Central memory CD4-positive, alpha-beta T cell (primary cell): ENCODE measurements around the gene HECTD1.
"Not testable (repeated sequence)": the region's sequence is repeated elsewhere in the genome, so short reads cannot be mapped to it uniquely, and the experiment has no call there.

Experiments
- DNase-seq: peaks from one replicate; pipeline ENCODE4 v3.0.0; 2022

Gene HECTD1

DNA sequence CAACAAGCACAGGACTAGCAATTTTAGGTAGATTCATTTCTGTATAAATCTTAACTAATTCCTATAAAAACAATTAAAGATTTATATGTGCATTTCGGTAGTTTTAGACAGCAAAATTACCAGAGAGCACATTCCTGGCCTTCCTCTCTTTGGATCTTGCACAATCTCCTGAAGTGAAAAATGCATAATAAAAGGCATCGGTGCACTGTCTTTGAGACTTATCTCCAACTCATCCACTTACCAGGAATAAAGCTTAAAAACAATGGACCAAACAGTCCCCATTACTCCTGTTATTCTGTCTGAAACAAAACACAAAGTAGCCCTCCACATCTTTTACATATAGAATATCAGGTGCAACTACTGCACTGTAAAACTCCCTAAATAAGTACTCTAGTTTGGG lies 69.3 kb downstream of the HECTD1 start:
- no peak for DNase-seq

- no peak for DNase-seq
These were observed 70.2 kb downstream of the HECTD1 start for GRCh38 chr14:31137214-31137889.

GRCh38 chr14:31133133-31133532 lies 74.5 kb downstream of the HECTD1 start:
- no peak for DNase-seq

DNA sequence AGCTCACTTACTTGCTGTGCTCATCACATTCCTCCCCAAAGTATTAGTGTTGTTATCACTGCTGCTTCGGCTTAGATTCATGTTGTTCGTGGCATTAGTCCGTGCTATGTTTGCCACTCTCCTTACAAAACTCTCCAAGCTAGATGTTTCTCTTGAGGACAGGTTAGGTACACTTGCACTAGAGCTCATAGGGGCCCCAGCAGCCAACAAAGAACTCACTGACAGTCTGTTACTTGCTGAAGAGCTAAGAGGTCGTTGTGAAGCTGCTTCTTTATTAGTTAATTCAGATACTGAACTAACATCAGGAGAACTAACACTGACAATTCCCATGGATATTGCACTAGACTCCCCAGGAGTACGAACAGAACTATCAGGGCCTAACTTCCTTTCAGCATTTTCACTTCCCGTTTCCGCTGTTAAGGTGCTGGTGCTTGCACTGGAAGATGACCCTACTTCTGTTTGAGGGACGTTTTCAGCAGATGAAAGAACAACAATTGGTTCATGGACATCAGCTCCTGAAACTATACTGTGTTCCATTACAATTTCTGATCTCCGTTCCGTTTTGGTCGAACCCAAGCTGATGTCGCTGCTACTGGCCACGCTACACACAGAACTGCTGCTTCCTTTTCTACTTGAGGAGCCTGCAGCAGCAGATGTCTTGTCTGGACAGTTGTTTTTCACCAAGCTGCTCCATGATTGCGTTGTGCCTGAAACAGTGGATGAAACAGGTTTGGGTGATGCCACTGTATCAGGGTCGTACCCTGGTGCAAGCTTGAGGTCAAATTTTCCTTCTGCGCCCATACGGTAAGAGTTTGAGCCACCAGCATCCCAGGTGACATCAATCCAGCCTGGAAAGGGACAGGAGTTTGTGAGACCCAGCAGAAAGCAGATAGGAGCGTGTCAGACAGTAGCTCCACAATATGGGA lies 78.7 kb downstream of the HECTD1 start:
- no peak for DNase-seq

- DNase-seq = peak; percentile 89
These were observed 79.9 kb downstream of the HECTD1 start for GRCh38 chr14:31127690-31128089.

- no peak for DNase-seq
These were observed 80.9 kb downstream of the HECTD1 start for GRCh38 chr14:31126680-31127079.

- DNase-seq = no peak
These were observed 82.4 kb downstream of the HECTD1 start for GRCh38 chr14:31125231-31125630.

DNA sequence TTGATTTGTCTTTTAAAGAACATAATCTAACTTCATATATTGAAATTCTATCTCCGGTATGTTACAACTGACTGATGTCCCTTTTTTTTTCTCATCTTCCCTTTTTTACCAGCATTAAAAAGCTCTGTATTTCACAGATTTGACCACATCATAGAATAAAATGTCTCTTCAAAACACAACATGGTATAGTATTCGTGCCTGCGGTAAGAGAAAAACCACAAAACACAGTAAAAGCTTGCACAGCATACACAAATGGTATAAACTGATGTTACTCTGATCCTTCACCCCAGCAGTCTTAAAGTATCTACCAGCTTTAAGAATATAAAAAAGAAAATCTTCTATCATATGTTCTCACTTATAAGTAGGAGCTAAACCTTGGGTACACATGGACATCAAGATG lies 83.4 kb downstream of the HECTD1 start:
- DNase-seq = peak; percentile 85

DNA sequence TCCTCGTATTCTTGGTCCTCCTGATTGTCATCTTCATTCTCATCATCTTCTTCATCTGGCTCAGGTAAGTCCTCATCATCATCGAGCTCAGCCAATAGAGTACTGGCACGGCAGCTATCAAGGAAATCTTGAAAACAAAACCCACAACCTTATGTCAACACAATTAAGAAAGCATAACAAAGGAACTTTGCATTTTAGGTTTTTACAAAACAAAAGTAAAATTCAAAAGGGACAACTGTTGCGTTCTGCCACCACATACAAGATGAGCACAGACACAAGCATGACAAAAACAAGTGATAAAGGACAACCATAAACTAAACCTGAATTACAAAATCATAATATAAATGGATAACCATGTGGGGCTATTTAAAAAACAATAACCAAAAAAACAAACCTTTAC lies 84.7 kb downstream of the HECTD1 start:
- no peak for DNase-seq

DNA sequence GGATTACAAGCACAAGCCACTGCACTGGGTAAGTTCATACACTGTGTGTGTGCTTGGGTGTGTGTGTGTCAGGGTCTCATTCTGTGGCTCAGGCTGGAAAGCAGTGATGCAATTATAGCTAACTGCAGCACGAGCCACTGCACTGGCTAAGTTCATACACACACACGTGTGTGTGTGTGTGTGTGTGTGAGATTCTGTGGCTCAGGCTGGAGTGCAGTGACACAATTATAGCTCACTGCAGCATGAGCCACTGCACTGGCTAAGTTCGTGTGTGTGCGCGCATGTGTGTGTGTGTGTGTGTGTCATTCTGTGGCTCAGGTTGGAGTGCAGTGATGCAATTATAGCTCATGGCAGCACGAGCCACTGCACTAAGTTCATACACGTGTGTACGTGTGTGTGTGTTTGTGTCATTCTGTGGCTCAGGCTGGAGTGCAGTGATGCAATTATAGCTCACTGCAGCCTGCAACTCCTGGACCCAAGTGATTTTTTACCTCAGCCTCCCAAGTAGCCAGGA lies 85.4 kb downstream of the HECTD1 start:
- DNase-seq = no peak

DNA sequence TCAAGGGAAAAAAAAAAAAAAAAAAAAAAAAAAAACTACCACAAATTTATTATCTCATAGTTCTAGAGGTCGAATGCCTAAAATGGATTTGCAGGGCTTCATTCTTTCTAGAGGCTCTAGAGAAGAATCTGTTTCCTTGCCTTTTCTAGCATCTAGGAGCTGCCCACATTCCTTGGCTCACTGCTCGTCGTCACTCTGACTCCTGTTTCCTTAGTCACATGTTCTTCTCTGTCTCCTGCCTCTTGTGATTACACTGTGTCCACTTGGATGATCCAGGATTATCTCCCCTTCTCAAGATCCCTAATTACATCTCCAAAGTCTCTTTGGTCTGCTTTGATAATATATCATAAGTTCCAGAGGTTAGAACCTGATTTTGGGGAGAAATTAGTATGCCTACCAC lies 88.7 kb downstream of the HECTD1 start:
- DNase-seq = no peak

GRCh38 chr14:31113794-31114193 lies 93.8 kb downstream of the HECTD1 start:
- DNase-seq = no peak

DNA sequence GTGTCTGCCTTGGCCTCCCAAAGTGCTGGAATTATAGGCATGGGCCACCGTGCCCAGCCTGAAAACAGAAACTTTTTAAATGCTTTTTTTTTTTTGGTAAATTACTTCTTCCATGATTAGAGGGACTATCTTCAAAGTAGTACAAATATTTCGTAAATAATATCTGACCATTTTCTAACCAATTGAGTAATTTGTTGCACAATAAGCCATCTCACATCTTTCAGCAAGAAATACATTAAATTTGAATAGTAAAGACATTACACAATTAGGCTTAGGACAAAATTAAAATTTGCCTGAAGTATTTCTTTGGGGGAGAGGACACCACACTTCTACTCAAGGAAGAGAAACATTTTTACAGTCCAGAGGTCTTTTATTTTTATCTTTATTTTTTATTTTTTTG lies 96.7 kb downstream of the HECTD1 start:
- DNase-seq = no peak

- no peak for DNase-seq
These were observed 98.3 kb downstream of the HECTD1 start for GRCh38 chr14:31109257-31109656.

DNA sequence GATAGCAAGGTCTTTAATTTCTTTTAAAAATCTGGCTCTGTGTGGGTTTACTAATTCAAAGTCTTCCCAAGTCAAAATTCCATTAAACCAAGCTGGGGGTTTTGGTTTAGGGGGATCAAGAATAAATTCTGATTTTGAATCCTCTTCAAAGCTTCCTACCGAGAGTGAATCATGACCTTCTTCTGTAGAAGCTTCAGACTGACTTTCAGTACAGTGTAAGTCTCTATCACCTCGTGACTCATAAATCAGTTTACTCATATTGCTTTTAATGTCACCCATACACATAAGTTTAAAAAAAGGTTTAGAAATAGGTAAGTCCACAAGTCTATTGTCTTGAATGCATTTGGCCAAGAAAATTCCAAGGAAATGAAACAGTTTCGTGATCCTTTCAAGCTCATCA lies 100.8 kb downstream of the HECTD1 start:
- DNase-seq = no peak

DNA sequence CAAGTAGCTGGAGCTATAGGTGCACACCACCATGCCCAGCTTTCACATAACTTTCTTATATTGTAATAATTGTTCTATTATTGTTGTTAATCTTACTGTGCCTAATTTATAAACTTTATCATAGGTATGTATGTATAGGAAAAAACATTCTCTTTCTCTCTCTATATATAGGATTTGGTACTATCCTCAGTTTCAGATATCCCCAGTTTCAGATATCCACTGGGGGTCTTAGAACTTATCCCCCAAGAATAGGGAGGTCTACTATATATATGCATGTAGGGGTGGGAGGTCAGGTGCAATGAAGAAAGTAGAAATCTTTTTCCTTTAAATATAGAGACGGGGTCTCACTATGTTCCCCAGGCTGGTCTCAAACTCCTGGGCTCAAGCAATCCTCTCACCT lies 110.5 kb downstream of the HECTD1 start:
- DNase-seq = no peak

DNA sequence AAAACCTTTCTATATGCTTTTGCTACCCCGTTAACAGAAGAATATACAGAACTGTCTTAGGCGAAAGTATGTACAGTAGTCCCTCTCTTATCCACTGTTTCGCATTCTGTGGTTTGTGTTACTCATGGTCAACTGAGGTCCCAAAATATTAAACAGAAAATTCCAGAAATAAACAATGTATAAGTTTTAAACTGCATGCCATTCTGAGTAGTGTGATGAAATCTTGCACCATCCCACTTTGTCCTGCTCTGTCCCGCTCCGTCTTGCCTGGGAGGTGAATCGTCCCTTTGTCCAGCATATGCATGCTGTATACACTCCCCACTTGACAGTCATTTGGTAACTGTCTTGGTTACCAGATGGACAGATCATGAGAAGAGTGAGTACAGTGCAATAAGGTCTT lies 111.3 kb downstream of the HECTD1 start:
- no peak for DNase-seq

- not testable (repeated sequence) for DNase-seq
These were observed 111.8 kb downstream of the HECTD1 start for GRCh38 chr14:31095817-31096216.

DNA sequence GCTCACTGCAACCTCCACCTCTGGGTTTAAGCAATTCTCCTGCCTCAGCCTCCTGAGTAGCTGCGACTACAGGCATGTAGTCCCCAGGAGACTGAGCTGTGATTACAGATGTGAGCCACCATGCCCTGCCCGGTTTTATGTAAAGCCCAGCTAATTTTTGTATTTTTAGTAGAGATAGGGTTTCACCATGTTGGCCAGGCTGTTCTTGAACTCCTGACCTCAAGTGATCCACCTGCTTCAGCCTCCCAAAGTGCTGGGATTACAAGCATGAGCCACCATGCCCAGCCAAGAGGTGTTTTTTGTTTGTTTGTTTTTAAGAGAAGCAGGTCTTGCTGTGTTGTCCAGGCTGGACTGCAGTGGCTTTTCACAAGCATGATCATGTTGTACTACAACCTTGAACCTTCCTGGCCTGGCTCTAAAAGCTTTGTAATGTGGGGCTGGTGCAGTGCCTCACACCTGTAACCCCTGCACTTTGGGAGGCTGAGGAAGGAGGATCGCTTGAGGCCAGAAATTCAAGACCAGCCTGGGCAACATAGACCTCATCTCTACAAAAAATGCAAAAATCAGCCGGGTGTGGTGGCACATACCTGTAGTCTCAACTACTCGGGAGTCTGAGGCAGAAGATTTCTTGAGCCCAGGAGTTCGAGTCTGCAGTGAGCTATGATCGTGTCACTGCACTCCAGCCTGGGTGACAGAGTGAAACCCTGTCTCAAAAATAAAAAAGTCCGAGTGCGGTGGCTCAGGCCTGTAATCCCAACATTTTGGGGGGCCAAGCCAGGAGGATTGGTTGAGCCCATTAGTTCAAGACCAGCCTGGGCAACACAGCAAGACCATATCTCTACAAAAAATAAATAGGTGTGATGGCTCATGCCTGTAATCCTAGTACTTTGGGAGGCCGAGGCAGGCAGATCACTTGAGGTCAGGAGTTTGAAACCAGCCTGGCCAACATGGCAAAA lies 113.4 kb downstream of the HECTD1 start:
- not testable (repeated sequence) for DNase-seq

GRCh38 chr14:31092160-31092708 lies 115.4 kb downstream of the HECTD1 start:
- no peak for DNase-seq

DNA sequence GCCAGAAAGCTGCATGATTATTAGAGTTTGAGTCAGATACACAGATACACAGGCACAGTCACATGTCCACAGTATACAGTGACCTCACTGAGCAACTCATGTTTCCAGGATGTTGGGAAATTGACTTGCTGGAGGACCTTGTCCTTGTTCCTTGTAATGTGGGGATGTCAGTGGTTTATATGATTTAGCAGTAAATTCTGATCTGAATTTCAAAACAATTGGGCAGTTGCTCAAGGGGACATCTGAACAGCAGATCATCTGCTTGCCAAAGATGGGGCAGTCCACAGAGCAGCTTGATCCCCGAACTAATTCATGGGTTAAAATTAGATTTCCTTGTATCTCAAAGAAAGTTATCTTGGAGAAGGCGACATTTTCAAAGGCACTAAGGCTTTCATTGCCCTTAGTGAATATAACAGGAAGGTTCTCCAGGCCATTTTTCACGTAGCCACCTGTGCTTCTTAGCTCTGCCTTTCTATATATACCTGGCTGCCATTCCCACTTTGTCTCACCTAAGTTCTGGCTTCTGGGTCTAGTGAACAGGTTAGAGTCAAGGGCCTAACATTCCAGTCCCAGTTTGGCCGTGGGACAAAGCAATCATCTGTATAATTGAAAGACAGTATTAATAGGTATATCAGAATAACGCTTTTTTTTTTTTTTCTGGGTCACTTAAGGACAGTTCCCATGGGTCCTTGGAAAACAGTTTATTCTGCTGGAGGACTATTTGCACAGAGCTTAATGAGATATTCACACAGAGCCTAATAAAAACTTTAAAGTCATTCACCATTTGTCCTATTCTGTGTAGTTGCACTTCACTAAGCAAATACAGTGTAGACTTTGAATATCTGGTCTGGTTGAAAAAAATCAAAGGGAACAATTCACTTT lies 116.5 kb downstream of the HECTD1 start:
- no peak for DNase-seq
